Ectodermal cell (in vitro differentiated cells): ENCODE results near the gene LTB4R2.

Experiments
- H3K27ac ChIP-seq: 2 replicates; pipeline ENCODE4 v1.7.0; 2013; ENCODE audit warnings: mild to moderate bottlenecking, low read depth, low read length; ENCODE audit not compliant: insufficient read depth, poor library complexity, severe bottlenecking
- H3K27me3 ChIP-seq: 2 replicates; pipeline ENCODE4 v1.7.0; 2013; ENCODE audit warnings: mild to moderate bottlenecking, low read length; ENCODE audit not compliant: insufficient read depth, control insufficient read depth, poor library complexity, severe bottlenecking
- H3K36me3 ChIP-seq: one replicate; pipeline ENCODE4 v1.7.0; 2013; ENCODE audit warnings: low read length; ENCODE audit not compliant: control insufficient read depth, insufficient read depth
- H3K4me1 ChIP-seq: one replicate; pipeline ENCODE4 v1.7.0; 2013; ENCODE audit warnings: low read length; ENCODE audit not compliant: control insufficient read depth, insufficient read depth
- H3K4me3 ChIP-seq: 2 replicates; pipeline ENCODE4 v1.7.0; 2013; ENCODE audit warnings: low read depth, low read length, control low read depth; ENCODE audit not compliant: insufficient read depth
- H3K9me3 ChIP-seq: 2 replicates; pipeline ENCODE4 v1.7.0; 2013; ENCODE audit warnings: mild to moderate bottlenecking, low read length, moderate library complexity; ENCODE audit not compliant: control insufficient read depth
- WGBS, 2 experiments: methylation state at CpG; one replicate each; pipeline ENCODE4 v1.1.7; 2013; ENCODE audit warnings: missing lambda C conversion rate in 2 of 2; 5-methylcytosine and 5-hydroxymethylcytosine counted together

The LTB4R2 gene

DNA sequence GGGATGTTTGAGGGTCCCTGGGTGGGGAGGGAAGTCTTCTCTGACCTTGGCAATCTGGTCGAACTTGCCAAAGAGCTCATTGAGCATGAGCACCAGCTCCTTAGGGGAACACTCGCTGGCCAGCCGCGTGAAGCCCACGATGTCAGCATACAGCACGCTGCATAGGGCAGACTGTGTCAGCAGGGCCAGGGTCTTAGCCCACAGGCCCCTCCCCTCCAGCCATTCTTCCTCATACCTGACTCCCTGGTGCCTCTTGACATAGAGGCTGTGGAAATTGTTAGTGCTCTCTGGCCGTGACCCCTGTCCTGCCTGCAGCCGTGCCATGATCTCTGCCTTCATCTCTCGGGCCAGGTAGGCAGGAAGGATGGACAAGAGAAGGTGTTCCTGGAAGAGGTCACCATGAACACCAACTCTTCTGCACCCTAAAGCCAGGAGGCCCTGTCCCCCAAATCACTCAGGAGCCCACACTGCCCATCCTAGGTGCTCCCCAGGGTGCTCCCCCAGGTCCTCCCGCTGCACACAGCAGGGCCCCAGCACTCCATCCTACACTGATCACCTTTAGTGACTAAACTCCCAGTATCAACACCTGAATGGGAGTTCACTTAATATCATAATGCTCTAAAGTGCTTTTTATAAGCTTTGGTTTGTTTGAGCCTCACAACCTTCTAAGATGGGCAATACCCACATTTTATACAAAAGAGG is 21.2 kb downstream of the LTB4R2 start:
- peaks cover 70% of the 10 kb centered on the region for H3K27me3 ChIP-seq
- H3K4me1 ChIP-seq = peaks cover 21% of the 10 kb centered on the region
- no peaks in the 10 kb centered on the region for H3K36me3 ChIP-seq
- H3K4me3 ChIP-seq = no peak overlapping the region
- no peaks in the 10 kb centered on the region for H3K9me3 ChIP-seq
- H3K27ac ChIP-seq = no peak overlapping the region
- 89 to 90% methylated on average over 10 of the region's 10 CpGs for WGBS, 2 experiments

DNA sequence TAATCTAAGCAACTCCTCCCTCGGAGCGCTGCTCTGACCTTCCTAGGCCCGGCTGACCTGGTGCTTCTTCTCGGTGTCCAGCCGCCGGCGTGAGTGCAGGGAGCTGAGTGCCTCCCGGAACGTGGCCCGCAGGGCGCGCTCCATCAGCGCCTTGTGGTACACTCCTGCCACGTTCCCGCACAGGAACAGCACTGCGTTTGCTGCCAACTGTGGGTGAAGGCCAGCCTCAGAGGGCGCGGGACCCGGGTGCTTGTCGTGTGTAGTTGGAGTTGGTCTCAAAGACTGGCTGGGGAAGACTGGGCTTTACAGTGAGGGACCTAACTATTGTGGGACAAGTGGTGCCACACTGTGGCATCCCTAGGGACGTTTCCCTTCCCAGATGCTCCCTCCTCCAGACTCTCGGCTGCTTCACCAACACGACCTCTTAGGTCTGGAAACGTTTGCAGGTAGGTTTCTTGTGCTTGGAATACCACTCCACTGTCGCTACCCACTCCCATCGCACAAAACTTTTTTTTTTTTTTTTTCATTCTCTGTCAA is 21.9 kb downstream of the LTB4R2 start:
- Histone ChIP-seq H3K27me3 (peaks cover 76% of the 10 kb centered on the region), H3K27ac (no peak overlapping the region), H3K36me3 (no peaks in the 10 kb centered on the region), H3K4me1 (peaks cover 21% of the 10 kb centered on the region), H3K4me3 (no peak overlapping the region), H3K9me3 (no peaks in the 10 kb centered on the region)
- WGBS, 2 experiments = 77 to 78% methylated on average over 26 of the region's 26 CpGs

DNA sequence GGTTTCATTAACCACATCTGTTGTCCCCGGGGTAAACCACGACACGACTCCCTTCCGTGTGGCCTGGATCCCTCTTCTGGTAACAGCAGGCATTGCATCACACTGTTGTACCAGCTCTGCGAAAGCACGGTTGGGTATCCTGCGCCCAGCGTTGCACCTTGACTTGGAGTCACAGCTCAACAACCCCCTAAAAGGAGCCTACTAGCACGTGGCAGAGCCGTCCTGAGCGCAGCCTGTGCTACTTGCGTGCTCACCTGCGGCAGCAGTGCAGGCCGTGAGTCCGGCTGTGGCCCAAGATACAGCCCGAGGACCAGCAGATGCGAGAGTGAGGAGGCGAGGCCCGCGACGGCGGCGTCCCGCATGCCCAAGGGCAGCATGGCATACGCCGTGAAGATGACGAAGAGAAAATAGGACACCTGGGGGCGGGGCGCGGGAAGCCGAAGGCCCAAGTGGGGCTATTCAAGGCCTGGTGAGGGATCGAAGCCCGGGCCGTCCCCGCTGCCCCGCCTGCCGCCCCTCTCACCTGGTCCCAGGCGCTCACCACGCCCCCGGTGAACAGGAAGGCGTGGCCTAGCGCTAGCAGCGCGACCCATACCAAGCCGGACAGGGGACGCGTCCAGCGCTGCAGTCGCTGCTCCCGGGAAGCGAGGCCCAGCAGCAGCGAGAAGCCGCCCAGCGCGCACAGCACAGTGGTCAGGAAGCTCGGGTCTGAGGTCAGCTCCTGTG is 22.5 kb downstream of the LTB4R2 start:
- Histone ChIP-seq H3K36me3 (no peaks in the 10 kb centered on the region), H3K4me3 (peak overlapping the region; percentile 12), H3K27me3 (peaks cover 83% of the 10 kb centered on the region), H3K4me1 (peaks cover 21% of the 10 kb centered on the region), H3K9me3 (no peaks in the 10 kb centered on the region), H3K27ac (no peak overlapping the region)
- WGBS, 2 experiments = 4% methylated on average over 56 of the region's 56 CpGs

DNA sequence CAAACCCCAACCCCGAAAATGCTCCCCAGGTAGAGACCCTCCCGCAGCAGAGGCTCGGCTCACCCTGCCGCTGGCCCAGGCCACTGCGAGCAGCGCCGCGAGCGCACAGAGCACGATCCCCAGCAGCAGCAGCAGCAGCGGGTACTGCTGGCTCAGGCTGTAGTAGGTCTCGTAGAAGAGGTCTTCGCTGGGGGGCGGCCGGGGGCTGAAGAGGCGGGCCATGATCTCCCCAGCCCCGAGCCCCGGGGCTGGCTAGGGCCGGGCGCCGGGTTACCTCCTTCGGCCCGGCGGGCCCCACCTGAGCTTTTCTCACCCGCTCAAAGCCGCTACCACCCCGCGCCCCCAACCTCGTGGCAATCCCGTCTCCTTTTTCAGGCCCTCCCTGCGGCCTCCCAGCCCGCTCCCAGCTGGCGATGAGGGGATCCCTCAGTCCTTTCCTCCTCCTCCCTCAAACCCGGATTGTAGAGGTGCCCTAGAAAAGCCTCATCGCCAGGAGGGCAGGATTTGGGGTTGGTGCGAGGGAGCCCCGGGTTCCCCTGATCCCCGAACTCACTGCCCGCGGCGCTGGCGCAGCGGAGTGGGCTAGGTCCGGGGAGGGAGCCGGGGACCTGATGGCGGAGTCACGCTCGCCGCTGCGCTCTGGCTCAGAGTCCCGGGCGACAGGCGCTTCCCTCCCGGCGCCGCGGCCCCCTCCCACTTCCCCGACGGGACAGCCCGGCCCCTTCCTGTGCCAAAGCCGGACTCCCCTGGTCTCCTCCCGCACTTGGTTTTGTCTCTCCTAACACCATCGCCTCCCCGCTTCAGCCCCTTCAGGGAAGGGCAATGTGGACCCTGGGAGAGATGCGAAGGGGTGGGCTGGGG is 24.7 kb downstream of the LTB4R2 start, which contains the start of gene ADCY4:
ADCY4 (minus strand) TSS at position 641 of the 861 bp plus-strand sequence; CDS start at position 222, 419 bp downstream.
- Histone ChIP-seq H3K27ac (no peak within 1 kb of the TSS), H3K36me3 (no peaks in the 10 kb centered on the region), H3K4me1 (peaks cover 21% of the 10 kb centered on the region), H3K4me3 (peak within 1 kb of the TSS; percentile 27), H3K9me3 (no peaks in the 10 kb centered on the region), H3K27me3 (peaks cover 100% of the 10 kb centered on the region)
- WGBS, 2 experiments = 1 to 2% methylated on average over 65 of the region's 65 CpGs

DNA sequence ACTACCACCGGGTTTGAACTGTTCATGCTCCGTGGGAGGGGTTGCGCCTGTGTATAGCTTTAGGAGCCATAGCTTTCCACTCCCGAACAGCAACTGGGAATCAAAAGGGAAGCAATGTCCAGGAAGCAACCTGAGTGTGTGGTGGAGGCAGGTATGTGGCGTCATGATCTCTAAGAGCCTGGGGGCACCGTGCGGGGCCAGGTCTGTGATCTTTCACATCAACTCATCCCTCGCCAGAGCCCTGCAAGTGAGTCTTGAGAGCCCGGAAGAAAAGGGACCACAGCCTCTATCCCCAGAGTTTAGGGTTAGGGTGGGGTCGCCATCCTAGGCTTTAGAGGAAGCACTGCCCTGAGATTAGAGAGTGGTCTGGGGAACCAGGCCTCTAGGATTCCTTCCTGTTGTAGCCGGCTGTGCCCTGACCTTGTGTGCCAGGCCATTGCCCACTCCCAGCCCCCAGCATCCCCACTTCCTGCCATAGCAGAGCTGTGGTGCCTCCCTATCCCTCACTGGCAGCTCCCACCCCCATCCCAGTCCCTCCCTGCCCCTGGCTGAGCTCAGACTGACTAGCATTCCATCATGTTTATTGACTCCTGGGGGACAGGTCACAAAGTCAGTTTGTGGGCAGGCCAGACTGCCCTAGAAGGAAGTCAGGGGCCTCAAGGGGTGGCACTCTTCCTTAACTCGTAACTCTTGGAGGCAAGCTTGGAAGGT is 25.7 kb downstream of the LTB4R2 start:
- Histone ChIP-seq H3K4me3 (no peak overlapping the region), H3K4me1 (peaks cover 21% of the 10 kb centered on the region), H3K27ac (no peak overlapping the region), H3K27me3 (peaks cover 100% of the 10 kb centered on the region), H3K9me3 (no peaks in the 10 kb centered on the region), H3K36me3 (no peaks in the 10 kb centered on the region)
- WGBS, 2 experiments = 67 to 72% methylated on average over 12 of the region's 12 CpGs

DNA sequence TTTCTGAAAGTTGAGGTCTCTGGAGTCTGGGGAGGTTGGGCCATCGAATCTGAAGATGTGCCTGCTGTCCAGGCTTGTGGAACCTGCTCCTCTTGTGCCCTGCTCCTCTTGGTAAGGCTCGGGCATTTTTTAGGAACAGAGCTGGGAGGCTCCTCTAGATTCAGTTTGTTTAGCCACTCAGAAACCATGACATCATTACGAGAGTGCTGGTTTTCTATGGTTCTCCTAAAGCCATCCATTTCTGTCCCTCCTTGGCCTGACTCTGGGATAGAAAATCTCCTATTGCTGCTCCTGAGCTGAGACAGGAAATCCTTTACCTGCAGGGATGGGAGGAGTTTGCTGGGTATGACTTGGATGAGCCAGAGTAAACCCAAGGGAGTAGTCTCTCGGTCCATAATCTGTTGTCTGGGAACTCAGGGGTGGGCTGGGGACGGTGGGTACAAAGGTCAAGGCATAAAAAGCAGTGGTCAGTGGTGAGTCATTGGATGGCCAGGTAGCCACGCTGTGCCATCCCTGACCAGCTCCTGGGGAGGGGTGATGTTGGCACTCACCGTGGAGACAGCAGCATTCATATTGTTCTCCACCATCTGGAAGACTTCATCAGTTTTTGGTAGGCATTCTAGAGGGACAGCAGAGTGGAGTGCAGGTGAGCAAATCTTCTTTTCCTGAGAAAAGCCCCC is 27.3 kb downstream of the LTB4R2 start:
- Histone ChIP-seq H3K27me3 (peaks cover 100% of the 10 kb centered on the region), H3K9me3 (no peaks in the 10 kb centered on the region), H3K4me3 (no peak overlapping the region), H3K27ac (no peak overlapping the region), H3K36me3 (no peaks in the 10 kb centered on the region), H3K4me1 (peaks cover 21% of the 10 kb centered on the region)
- WGBS, 2 experiments = 84 to 85% methylated on average over 7 of the region's 7 CpGs

DNA sequence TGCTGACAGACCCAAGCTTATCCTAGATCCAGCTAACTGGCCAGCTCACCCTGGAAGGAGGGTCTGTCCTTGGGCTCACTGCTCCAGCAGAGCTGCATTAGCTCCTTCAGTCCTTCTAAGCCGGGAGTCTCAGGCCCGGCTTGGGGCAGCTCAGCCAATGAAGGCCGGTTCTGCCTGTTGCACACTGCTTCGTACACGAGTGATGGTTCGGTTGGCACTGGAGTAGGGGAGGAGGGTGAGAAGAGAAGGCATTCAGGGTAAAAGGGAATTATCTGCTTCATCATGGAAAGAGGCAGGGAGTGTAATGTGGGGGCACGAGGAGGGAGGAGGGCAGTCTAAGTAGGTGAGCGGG is 27.9 kb downstream of the LTB4R2 start:
- 87 to 89% methylated on average over 8 of the region's 8 CpGs for WGBS, 2 experiments
- Histone ChIP-seq H3K9me3 (no peaks in the 10 kb centered on the region), H3K27me3 (peaks cover 98% of the 10 kb centered on the region), H3K4me3 (no peak overlapping the region), H3K27ac (no peak overlapping the region), H3K4me1 (peaks cover 16% of the 10 kb centered on the region), H3K36me3 (no peaks in the 10 kb centered on the region)

DNA sequence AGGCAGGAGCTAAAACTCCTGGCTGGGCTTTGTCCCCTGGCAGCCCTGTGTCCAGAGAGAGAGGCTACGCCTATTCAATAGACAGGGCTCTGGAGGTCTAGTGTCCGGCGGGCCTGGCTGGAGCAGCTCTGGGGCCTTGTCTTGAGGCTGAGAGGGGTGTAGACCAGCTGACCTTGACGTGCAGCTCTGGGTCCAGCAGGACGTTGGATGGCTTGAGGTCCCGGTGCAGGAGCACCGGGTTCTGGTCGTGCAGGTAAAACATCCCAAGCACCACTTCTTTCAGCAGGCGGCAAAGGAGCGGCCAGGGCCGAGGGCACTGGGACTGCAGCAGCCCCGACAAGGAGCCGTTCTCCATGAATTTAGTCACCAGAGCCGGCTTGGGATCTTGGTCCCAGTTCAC is 28.9 kb downstream of the LTB4R2 start:
- no peak overlapping the region for H3K4me3 ChIP-seq
- H3K27ac ChIP-seq = no peak overlapping the region
- H3K36me3 ChIP-seq = no peaks in the 10 kb centered on the region
- no peaks in the 10 kb centered on the region for H3K9me3 ChIP-seq
- peaks cover 95% of the 10 kb centered on the region for H3K27me3 ChIP-seq
- 78 to 79% methylated on average over 14 of the region's 14 CpGs for WGBS, 2 experiments
- peaks cover 15% of the 10 kb centered on the region for H3K4me1 ChIP-seq
